GM21360 (cell line): ENCODE data around the gene SLC44A5.
A peak's percentile ranks its signal among the peaks of the same experiment; 100 is the strongest.
"Not testable (repeated sequence)": the region's sequence is repeated elsewhere in the genome, so short reads cannot be mapped to it uniquely, and the experiment has no call there.

Source experiments
- ATAC-seq: cut with Tn5 transposase; IDR thresholded peaks from one replicate; pipeline ENCODE4 v1.9.1; 2021; ENCODE audit warnings: mild to moderate bottlenecking, moderate library complexity; ENCODE audit not compliant: unreplicated experiment

Gene SLC44A5

GRCh38 chr1:75469586-75470173 is 141.2 kb downstream of the SLC44A5 start:
- ATAC-seq, result no peak

- no peak for ATAC-seq
Observed at GRCh38 chr1:75461808-75462325, 149.0 kb downstream of the SLC44A5 start.

DNA sequence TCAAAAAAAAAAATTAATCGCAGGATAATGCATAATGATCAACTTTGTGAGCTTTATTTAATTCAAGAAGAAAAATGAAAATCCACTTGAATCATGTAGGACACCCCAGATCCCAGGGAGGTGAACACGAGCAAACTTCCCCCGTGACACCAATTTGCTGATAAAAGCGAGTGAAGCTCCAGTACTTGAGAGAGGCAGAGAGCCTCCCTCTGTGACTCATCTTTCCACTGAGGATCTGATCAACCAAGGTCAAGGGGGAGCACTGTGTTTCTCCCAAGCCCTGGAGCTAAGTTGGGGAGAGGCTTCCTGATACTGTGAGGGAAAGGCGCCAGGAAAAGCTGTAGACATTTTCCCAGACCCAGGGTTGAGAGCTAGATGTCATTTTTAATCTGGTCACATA is 160.9 kb downstream of the SLC44A5 start:
- no peak for ATAC-seq

DNA sequence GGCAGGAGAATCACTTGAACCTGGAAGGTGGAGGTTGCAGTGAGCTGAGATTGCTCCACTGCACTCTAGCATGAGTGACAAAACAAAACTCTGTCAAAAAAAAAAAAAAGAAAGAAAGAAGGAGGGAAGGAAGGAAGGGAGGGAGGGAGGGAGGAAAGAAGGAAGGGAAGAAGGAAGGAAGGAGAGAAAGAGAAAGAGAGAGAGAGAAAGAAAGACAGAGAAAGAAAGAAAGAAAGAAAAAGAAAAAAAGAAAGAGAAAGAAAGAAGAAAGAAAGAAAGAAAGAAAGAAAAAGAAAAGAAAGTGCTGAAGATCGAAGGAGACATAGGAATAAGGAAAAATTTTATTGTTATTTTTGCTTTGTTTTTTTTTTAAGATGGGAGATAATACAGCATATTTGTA is 166.7 kb downstream of the SLC44A5 start:
- ATAC-seq, result no peak

- no peak for ATAC-seq
Observed at GRCh38 chr1:75440274-75440673, 170.6 kb downstream of the SLC44A5 start.

DNA sequence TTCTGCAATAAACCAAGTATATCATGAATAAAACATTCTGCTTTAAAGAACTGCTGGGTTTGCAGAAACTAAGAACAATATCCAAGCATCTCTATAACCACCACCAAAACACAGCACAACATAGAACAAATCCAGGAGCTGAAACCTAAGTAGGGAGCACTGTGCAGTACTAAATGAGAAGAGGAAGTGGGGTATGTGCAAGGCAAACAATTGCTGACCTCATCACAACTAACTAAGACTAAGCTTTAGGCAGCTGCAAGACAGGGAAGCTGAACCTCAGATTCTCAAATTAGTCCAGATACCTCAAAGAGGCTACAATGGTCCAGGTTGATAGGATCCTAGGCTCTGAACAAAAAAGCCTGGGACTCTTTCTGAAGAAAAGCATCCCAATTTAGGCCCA is 172.6 kb downstream of the SLC44A5 start:
- ATAC-seq, result no peak

DNA sequence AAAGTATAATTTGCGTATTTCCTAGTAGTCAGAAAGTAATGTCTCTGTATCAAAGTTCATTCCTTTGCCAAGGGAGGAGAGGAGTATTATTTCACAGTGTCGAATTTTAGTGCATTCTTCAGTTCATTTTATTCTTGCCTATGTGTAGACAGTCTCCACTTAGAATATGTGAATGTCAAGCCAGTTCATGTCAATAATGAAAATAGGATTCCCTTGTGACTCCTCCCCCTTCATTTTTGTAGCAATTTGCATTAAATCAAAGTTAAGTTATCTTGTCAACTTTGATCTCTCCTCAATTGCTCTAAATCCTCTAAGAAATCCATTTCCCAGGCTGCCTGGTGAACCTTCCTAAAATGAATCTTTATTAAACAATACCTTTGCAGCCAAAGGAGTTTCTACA is 179.1 kb downstream of the SLC44A5 start:
- no peak for ATAC-seq

GRCh38 chr1:75430526-75430925 is 180.4 kb downstream of the SLC44A5 start:
- ATAC-seq, result no peak

GRCh38 chr1:75426688-75427087 is 184.2 kb downstream of the SLC44A5 start:
- no peak for ATAC-seq

DNA sequence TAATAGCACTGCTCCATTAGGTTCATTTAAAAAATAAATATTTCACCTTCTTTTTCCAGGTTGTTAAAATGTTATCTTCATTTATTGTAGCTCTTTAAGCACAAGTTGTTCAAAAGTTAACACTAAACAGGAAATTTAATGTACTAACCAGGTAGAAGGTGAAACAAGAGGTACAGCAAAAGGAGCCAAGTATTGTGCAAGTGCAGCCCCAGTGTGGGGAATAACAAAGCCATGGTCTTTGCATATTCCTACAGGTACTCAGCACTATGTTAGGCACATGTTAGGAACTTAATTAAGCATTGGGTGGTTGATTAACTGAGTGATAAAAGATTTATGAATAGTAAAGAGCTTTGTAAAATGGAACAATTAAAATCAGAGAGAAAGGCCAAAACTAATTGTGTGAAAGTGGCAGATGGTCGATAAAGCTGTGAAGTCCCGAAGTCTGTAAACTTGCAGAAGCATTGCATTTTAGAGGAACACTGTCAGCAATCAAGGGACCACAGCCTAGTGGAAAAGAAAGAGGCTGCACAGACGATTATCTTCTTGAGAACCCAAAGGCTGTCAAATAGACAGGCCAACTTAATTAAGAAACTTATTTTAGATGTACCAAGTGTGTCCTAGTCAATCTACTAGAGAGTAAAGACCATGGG is 185.8 kb downstream of the SLC44A5 start:
- ATAC-seq, result no peak

DNA sequence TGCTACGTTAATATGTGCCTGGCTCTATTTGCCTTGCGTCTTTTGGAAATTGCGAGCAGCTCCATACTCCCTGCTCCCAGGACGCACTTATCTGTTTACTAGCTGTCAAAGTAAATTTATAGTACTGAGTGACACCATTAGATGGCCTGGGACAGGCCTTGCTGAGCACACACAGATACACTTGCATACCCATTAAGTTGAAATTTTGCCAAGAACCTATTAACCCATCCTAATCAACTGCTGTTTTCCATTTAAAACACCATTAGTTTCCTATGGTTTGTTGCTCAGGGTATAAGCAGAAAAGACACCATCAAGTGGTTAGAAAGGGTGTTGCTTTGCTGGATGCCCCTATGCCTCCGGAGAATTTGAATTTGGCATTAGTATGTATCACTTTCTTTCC is 187.3 kb downstream of the SLC44A5 start:
- ATAC-seq, result no peak

GRCh38 chr1:75423136-75423535 is 187.8 kb downstream of the SLC44A5 start:
- ATAC-seq, result no peak

- no peak for ATAC-seq
Observed at GRCh38 chr1:75421371-75421770, 189.5 kb downstream of the SLC44A5 start.

- ATAC-seq, result no peak
Observed at GRCh38 chr1:75415187-75415586, 195.7 kb downstream of the SLC44A5 start.

DNA sequence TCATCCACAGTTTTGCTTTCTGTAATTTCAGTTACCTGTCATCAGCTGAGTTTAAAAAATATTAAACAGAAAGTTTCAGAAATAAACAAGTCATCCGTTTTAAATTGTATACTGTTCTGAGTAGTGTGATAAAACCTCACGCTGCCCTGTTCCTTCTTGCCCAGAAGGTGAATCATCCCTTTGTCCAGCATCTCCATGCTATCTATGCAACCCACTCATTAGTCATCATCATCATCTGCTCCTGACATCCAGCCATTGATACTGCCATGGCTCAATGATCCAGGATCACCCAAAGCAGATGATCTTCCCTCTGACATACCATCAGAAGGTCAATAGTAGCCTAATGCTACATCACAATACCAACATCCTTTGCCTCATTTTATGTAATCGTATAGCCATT is 198.3 kb downstream of the SLC44A5 start:
- no peak for ATAC-seq

- not testable (repeated sequence) for ATAC-seq
Observed at GRCh38 chr1:75404681-75405080, 206.2 kb downstream of the SLC44A5 start.

DNA sequence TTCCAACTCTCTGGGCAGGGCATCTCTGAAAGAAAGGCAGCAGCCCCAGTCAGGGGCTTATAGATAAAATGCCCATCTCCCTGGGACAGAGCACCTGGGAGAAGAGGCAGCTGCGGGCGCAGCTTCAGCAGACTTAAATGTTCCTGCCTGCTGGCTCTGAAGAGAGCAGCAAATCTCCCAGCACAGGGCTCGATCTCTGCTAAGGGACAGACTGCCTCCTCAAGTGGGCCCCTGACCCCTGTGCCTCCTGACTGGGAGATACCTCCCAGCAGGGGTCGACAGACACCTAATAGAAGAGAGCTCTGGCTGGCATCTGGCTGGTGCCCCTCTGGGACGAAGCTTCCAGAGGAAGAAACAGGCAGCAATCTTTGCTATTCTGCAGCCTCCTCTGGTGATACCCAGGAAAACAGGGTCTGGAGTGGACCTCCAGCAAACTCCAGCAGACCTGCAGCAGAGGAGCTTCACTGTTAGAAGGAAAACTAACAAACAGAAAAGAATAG is 207.7 kb downstream of the SLC44A5 start:
- not testable (repeated sequence) for ATAC-seq

GRCh38 chr1:75400716-75401115 is 210.2 kb downstream of the SLC44A5 start:
- no peak for ATAC-seq

DNA sequence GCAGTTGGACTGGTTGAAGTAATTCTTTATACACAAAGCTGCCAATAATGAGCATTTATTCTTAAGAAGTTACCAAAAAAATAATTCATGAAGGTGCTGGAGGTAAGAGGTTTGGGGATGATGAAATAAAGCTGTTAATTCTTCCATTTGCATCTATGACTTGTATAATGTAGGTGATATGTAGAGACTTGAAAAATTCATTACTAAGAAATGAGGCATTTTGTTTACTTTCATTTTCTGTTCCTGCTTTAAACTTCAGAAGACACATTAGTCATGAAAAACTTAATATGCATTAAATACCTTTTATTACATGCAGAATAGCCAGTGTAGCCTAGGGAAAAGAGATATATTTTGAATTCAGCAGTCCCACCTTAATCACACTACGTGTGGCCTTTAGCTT is 214.2 kb downstream of the SLC44A5 start:
- ATAC-seq, result no peak

DNA sequence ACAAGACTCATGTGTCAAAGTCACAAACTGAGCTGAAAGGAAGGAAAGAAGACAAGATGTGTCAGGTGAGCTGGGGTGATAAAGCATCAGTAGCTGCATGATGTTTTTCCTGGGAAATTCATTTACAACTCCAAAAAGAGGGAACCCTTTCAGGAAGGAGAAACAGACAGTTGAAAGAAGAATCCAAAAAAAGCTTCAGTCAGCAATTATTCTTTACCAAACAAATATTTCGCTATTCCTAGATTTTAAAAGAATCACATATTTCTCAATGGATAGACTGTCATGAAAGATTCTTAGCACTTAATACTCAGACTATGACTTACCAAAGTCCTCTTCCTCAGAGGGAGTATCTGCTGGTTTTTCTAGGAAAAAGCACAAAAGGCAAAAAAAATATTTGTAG is 214.7 kb downstream of the SLC44A5 start:
- ATAC-seq, result no peak

DNA sequence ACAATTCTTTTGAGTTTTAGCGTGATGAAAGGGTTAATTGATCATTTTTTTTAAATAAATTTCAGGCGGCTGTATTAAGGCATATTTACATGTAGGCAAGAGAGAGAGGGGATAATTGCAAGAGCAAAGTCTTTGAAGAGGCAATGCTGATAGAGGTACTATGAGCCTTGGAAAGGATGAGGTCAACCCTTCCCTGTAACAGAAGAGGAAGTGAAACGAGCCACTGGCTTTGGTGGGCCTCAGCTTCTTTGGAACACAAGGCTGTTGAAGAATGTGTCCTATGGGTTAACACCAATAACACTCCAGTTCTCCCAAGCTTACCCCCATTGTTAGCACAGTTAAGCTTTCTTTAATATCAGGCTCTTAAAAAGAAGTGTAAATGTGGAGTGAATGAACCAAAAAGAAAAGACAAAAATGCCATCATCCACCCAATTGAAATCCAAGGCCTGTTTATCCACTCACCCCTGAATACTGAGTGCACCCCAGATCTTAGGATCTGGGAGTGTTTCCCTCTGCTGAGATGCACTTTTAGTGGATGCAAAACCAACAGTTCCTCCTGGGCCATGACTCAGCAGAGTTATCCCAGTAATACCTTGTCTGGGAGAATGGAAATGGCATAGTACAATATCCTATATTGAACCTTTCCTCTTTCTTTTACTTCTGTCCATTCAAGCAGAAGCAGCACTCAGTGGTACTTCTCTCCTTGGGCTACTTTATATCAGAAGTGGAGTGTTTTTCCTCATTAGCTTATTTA is 216.4 kb downstream of the SLC44A5 start:
- peak; percentile 71 for ATAC-seq

DNA sequence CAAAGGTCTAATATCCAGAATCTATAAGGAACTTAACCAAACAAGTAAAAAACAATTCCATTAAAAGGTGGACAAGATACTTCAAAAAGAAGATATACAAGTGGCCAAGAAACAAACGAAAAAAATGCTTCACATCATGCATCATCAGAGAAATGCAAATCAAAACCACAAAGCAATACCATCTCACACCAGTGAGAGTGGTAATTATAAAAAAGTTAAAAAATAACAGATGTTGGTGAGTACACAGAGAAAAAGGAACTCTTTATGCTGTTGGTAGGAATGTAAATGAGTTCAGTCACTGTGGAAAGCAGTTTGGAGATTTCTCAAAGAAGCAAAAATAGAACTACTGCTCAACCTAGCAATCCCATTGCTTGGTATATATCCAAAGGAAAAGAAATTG is 218.6 kb downstream of the SLC44A5 start:
- ATAC-seq, result peak; percentile 79
